Activated T-cell treated with anti-CD3 and anti-CD28 coated beads, Interleukin-2, amount 50 U/mL, for 4 hours (primary cell): ENCODE measurements around the gene CELSR3. TPM values are rescaled to one million over a fixed set of nuclear protein-coding genes. Genes with fewer than 3 reads are reported as not detected.
A peak's percentile ranks its signal among the peaks of the same experiment; 100 is the strongest.

ENCODE experiments used
- ATAC-seq, 2 donors: fragments of 200-7000 bp; cut with Tn5 transposase; one replicate each; pipeline ENCODE4 v1.10.0; 2021
- DNase-seq: peaks from one replicate; pipeline ENCODE4 v3.0.0-alpha.2; 2020
- H3K27me3 Mint-ChIP-seq: one replicate; pipeline ENCODE4 v1.8.0; 2021; ENCODE audit warnings: low read depth, mixed read lengths
- H3K36me3 Mint-ChIP-seq: one replicate; pipeline ENCODE4 v1.8.0; 2022; ENCODE audit warnings: mixed read lengths; ENCODE audit not compliant: insufficient read depth
- H3K4me1 Mint-ChIP-seq: one replicate; pipeline ENCODE4 v1.8.0; 2021; ENCODE audit warnings: low read depth, mixed read lengths
- H3K4me3 Mint-ChIP-seq: one replicate; pipeline ENCODE4 v1.8.0; 2021; ENCODE audit warnings: mild to moderate bottlenecking, moderate library complexity, mixed read lengths
- H3K9me3 Mint-ChIP-seq: one replicate; pipeline ENCODE4 v1.8.0; 2021; ENCODE audit warnings: mixed read lengths
- total RNA-seq, 3 donors: library from RNA; stranded (reverse); gene quantifications; one replicate each; pipeline ENCODE4 v1.2.1, GENCODE V29; 2021

Gene CELSR3
- total RNA-seq, 3 donors from 2014 or later: 11.0 to 15.0 (median 12.3) TPM

DNA sequence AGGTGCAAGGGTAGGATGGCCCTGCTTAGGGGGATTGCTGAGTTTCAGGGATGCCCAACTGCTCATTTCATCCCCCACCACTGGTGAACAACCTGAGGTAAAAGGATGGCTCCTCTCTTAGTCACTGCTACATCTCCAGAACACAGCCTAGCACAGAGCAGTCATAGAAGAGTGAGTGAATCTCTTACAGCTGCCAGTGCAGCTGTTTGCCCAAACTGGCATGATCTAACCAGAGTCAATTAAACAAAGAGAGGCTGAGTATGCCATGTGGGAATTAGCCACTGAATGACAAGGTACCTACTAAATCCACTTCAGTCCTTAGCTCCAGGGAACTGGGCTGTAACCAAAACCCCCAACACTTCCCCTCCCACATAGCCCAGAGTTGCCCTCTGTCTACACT lies 29.9 kb upstream of the CELSR3 start:
- no peak for DNase-seq
- H3K27me3 Mint-ChIP-seq: no peaks in the 10 kb centered on the region
- H3K4me1 Mint-ChIP-seq: peaks cover 7% of the 10 kb centered on the region
- H3K36me3 Mint-ChIP-seq: peaks cover 23% of the 10 kb centered on the region
- ATAC-seq: no peak
- no peak overlapping the region for H3K4me3 Mint-ChIP-seq
- H3K9me3 Mint-ChIP-seq: no peaks in the 10 kb centered on the region

DNA sequence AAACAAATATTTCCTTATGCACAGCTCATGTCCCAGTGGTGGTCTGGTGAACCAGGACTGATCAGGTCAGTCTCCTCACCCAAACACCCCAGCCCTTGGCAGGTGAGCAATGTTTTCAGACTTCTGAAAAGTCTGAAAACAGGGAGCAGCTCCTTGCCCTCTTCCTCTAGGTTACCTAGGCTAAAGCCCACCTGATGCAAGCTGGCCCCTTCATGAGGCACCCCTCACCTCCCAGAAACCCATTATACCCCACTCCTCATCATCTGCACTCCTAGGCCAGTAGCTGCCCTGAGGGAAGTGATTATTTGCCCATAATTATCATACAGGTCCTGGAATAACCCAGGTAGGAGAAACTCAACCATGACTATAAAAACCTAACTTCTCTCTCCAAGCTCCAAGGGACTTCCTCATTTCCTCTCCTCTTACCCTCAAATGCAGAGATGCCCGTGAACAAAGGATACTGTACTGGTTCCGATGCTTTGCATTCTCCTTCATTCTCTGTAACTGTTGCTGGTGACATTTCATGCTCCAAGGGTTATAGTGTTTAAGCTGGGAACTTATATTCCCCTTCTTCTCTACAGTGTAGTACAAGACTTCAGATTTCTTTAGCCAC lies 28.3 kb upstream of the CELSR3 start:
- peaks cover 23% of the 10 kb centered on the region for H3K36me3 Mint-ChIP-seq

DNA sequence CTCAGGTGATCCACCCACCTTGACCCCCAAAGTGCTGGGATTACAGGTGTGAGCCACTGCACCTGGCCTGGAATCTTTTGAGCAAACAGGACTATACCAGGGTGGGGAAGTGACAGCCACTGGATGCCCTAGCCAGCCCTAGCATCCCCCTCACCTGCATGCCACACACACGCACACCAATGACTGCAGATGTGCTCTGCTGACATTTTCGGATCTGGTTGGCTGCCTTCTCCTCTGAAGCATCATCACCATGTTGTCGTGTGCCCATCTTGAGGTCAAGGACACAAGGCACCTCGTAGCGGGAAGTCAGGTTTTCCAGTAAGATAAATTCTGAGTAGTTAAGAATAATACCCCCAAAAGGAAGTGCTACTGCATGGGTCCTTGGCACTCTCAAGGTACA lies 26.7 kb upstream of the CELSR3 start:
- DNase-seq (no peak), ATAC-seq (no peak)
- H3K27me3 Mint-ChIP-seq: no peaks in the 10 kb centered on the region
- H3K36me3 Mint-ChIP-seq: peaks cover 20% of the 10 kb centered on the region
- H3K4me1 Mint-ChIP-seq: peaks cover 12% of the 10 kb centered on the region
- no peaks in the 10 kb centered on the region for H3K9me3 Mint-ChIP-seq
- no peak overlapping the region for H3K4me3 Mint-ChIP-seq

More for the DNA sequence above, 28.3 kb upstream of the CELSR3 start:
- no peaks in the 10 kb centered on the region for H3K27me3 Mint-ChIP-seq
- ATAC-seq (no peak), DNase-seq (no peak)
- H3K4me1 Mint-ChIP-seq: peaks cover 6% of the 10 kb centered on the region
- H3K4me3 Mint-ChIP-seq: no peak overlapping the region
- no peaks in the 10 kb centered on the region for H3K9me3 Mint-ChIP-seq

DNA sequence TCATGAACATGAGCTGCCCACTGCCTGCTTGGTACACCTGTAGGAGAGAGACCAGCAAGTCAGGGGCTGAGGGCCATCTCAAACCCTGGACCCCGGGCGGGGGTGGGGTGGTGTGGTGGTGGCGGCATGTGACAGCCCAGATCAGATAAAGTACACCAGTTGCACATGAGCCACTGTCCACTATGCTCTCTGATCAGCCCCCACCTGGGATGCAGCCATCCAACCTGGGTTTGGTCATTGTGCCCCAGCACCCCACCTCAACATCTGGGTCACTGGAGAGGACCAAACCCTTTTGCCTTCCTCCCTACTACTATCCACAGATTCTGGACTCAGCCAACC lies 26.0 kb upstream of the CELSR3 start:
- Mint-ChIP-seq H3K4me1 (peaks cover 17% of the 10 kb centered on the region), H3K36me3 (peaks cover 20% of the 10 kb centered on the region), H3K4me3 (no peak overlapping the region), H3K27me3 (no peaks in the 10 kb centered on the region), H3K9me3 (no peaks in the 10 kb centered on the region)
- ATAC-seq (no peak), DNase-seq (no peak)

DNA sequence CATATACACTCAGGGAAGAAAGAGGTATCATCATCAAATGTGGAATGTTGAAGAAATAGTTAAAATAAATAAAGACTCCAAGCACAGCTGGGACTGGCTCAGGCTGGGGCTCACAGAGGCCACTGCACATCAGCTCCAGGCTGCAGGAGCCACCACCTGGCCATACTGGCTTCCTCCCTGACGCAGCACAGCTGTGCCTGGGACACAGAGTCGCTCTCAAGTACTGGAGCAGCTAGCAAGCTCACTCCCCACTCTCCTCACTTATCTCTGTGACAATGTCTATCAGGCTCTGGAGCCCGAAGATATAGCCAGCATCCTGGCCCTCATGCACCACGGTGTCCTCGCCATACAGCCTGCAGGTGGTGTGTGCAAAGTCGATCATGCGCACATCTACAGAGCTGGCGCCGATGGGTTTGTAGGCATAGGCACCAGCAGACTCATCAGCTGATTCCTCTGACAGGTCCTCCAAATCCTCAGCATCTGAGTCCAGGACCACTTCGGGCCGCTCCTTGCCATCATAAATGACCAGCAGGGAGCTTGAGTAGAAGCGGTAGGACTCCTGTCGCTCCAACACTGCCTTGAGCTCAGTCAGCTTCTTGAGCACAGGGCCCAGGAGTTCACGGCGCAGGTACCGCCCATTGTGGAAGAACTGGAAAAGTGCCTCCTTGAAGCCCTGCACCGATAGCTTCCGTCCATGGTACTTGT lies 25.5 kb upstream of the CELSR3 start:
- Mint-ChIP-seq H3K9me3 (no peaks in the 10 kb centered on the region), H3K4me3 (no peak overlapping the region), H3K36me3 (peaks cover 18% of the 10 kb centered on the region), H3K4me1 (peaks cover 19% of the 10 kb centered on the region), H3K27me3 (no peaks in the 10 kb centered on the region)
- ATAC-seq (no peak), DNase-seq (no peak)

DNA sequence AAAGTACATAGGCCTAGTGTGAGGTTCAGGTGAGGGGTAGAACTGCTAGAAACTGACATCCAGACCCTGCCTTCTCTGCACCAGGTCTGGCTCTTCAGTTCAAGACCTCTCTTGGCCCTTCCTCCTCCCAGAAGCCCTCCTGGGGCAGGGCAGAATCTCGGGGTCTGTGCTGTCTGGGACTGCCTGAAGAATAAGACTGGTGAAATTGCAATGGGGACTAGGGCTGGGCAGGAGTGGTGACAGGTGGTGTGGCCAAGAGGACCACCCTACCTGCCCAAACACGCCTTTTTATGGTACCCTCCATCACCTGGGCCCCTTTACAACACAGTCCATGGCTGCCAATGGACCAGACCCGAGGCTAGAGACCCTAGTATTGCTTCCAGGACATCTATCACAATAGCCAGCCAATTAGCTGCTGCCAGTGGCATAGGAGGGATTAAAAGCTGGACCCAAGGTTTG lies 24.6 kb upstream of the CELSR3 start:
- peaks cover 19% of the 10 kb centered on the region for H3K4me1 Mint-ChIP-seq
- DNase-seq: no peak
- no peaks in the 10 kb centered on the region for H3K27me3 Mint-ChIP-seq
- no peaks in the 10 kb centered on the region for H3K9me3 Mint-ChIP-seq
- peaks cover 18% of the 10 kb centered on the region for H3K36me3 Mint-ChIP-seq
- H3K4me3 Mint-ChIP-seq: no peak overlapping the region
- no peak for ATAC-seq

DNA sequence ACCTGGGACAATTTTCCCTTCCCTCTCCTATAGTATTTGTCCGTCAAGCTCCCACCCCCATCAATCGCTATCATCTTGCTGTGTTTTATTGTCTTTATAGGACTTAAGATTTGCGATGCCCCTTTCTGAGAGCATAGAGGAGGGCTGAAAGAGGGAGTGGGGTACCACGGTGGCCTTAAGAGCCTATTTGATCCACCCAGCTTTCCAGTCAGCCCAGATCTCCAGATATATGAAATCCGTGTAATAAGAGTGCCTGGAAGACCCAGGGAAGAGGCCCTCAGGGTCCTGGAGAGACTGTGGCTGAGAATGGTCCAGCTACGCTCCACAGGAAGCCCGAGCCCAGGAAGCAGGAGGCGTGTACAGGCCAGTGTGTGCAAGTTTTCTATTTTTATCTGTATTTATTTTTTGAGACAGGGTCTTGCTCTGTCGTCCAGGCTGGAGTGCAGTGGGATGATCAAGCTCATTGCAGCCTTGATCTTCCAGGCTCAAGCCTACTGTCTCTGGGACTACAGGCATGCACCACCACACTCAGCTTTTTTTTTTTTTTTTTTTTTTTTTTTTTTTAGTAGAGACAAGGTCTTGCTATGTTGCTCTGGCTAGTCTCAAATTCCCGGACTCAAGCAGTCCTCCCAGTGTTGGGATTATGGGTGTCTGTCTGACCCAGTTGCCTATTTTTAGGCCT lies 24.0 kb upstream of the CELSR3 start:
- Mint-ChIP-seq H3K27me3 (no peaks in the 10 kb centered on the region), H3K4me3 (peak overlapping the region; percentile 85), H3K4me1 (peaks cover 19% of the 10 kb centered on the region), H3K9me3 (no peaks in the 10 kb centered on the region), H3K36me3 (peaks cover 18% of the 10 kb centered on the region)
- DNase-seq (no peak), ATAC-seq (no peak)

DNA sequence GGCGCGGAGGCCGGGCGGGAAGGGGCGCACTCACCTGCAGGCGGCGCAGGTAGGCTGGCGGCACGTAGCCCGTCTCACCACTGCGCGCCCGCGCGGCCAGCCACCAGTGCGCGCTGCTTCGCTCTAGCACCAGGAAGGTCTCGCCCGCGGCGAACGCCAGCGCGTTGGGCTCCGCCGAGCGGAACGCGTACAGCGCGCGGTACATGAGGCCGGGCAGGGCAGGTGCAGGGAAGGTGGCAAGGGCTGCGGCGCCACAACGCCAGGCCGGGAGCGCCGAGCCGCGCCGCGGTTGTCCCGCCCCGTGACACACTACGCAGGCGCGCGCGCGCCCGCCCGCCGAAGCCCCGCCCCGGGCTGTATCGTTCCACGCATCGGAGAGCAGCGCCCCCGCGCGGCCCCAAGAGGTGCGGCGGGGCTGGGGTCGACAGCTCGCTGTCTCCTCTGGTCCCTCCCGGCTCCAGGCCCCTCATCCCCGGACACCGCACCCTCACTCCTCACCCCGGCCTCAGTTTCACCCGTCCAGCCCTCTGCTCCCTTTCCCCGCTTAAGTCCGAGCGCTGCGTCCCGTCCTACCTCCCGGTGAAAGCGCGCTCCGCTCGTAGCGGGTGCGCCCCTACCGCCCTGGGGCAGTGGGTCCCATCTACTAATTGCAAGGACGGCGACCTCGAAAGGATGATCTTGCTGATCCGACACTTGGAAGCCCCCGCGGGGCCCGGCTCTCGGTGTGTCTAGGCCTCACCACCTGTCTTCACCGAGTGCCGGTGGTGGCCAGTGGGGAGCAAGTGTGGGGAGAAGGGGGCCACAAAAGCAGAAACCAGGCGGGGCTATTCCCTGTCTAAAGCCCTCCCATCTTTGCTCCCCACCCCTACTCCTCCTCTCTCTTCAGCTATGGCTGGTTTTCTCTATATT lies 23.2 kb upstream of the CELSR3 start, which contains the start of gene NCKIPSD:
NCKIPSD (minus strand) TSS at position 313 of the 909 bp plus-strand sequence; CDS start at position 205, 108 bp downstream.
- ATAC-seq: peak; percentile 92 to 93
- peaks cover 22% of the 10 kb centered on the region for H3K4me1 Mint-ChIP-seq
- no peaks in the 10 kb centered on the region for H3K27me3 Mint-ChIP-seq
- H3K36me3 Mint-ChIP-seq: peaks cover 18% of the 10 kb centered on the region
- DNase-seq: peak; percentile 91
- H3K4me3 Mint-ChIP-seq: peak within 1 kb of the TSS; percentile 85
- H3K9me3 Mint-ChIP-seq: no peaks in the 10 kb centered on the region

DNA sequence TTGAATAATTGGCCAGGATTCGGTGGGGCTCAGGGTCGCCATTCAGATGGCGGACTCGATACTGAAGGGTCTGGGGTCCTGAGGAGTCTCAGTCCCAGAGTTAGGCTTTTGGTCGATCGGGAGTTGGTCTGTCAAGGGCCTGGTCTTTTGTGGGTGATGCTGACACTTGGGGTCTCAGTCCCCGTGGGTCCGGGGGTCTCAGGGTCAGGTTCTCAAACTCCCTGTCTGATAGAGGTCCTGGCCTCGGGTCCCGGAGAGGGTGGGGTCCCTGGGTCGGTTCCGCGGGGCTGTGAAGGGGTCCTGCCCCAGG lies 22.6 kb upstream of the CELSR3 start:
- Mint-ChIP-seq H3K9me3 (no peaks in the 10 kb centered on the region), H3K4me1 (peaks cover 28% of the 10 kb centered on the region), H3K4me3 (peak overlapping the region; percentile 85), H3K27me3 (no peaks in the 10 kb centered on the region), H3K36me3 (peaks cover 23% of the 10 kb centered on the region)
- DNase-seq (no peak), ATAC-seq (no peak)

DNA sequence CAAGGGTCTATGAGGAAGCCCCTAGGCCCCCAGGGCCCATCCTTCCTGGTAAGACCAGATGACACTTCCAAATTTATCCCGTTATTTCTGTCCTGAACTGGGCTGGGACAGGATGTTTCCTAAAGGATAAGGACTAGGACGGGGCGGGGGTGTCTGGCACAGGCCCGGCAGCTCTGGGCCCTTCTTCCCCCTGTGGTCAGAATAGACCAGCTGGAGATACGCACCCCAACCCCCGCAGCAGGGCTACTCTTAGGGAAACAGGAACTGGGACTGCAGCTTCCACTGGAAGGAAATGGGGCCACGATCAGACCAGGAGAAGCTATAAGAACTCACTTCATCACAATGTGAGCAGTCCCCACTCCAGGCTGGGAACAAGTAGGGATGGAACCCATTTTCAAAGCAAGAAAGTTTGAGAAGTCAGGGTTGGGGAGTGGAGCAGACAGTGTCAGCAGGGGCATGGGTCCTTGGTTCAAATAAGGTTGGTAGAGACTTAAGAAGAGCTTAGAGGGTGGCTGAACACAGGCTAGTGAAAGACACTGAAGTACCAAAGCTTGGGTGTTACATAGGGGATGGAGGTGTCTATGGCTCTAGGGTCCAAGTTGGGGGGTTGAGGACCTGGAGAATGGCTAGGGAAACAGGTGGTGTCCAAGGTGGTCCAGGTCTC lies 21.9 kb upstream of the CELSR3 start:
- Mint-ChIP-seq H3K4me1 (peaks cover 31% of the 10 kb centered on the region), H3K9me3 (no peaks in the 10 kb centered on the region), H3K36me3 (peaks cover 18% of the 10 kb centered on the region), H3K27me3 (no peaks in the 10 kb centered on the region), H3K4me3 (peak overlapping the region; percentile 82)
- ATAC-seq (no peak), DNase-seq (no peak)

DNA sequence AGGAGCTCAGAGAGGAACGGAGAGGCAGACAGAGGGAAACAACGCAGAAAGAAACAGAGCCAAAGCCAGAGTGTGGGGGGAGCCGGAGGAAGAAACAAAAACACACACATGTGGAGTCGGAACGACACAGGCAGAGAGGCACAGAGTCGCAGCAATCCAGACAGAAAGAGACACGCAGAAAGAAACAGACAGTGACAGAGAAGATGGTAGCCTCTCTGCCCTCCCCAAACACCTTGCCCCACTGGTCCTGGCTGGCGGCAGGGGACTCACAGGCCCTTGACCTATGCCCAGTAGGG lies 21.3 kb upstream of the CELSR3 start:
- peaks cover 35% of the 10 kb centered on the region for H3K4me1 Mint-ChIP-seq
- H3K27me3 Mint-ChIP-seq: no peaks in the 10 kb centered on the region
- peak overlapping the region; percentile 82 for H3K4me3 Mint-ChIP-seq
- no peaks in the 10 kb centered on the region for H3K9me3 Mint-ChIP-seq
- ATAC-seq (no peak), DNase-seq (no peak)
- peaks cover 18% of the 10 kb centered on the region for H3K36me3 Mint-ChIP-seq

DNA sequence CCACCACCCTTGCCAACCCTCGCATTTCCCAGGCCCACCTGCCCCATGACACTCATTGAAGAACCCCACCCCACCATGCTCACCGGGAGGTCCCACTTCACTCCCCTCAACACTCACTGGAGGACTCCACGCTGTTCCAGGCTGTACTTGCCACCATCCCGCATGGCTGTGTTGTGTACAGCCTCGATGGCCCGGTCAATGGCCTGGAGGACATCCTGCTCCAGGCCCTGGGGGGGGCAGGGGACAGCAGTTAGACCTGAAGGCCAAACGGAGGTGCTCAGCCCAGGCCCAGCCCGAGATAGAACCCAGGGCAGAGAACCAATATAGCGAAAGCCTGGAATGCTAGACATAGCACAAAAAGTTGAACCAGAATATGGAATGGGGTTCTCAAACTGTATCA lies 20.1 kb upstream of the CELSR3 start:
- DNase-seq: no peak
- Mint-ChIP-seq H3K4me3 (no peak overlapping the region), H3K27me3 (no peaks in the 10 kb centered on the region), H3K36me3 (peaks cover 21% of the 10 kb centered on the region), H3K4me1 (peaks cover 35% of the 10 kb centered on the region), H3K9me3 (no peaks in the 10 kb centered on the region)
- no peak for ATAC-seq

DNA sequence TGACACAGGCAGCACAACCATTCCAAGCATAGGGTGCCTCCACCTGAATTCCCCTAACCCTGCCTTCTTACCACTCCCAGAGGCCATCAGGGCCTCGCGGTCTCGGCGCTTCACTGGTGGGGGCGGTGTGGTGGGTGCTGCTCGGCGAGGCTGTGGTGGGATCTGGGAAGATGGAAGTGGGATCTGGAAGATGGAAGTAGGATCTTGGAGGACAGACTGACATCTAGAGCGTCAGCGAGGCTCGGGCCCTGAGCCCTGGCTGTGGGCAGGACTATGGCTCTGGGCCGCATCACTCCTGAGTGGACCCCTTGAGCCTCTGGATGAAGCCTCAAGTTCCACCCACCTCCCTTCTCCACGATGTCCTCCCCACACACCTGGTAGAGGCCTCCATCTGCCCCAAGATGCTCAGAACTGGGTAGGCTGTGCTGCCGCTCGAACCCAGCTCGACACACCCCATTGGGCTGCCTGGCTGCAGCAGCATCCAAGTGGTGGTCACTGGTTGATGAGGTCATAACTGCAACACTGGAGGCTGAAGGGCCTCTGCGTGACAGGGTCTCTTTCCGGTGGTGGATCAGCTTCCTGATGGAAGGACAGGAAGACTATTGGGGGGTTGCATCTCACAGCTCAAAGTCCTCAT lies 19.4 kb upstream of the CELSR3 start:
- Mint-ChIP-seq H3K4me3 (no peak overlapping the region), H3K36me3 (peaks cover 26% of the 10 kb centered on the region), H3K27me3 (no peaks in the 10 kb centered on the region), H3K9me3 (no peaks in the 10 kb centered on the region), H3K4me1 (peaks cover 35% of the 10 kb centered on the region)
- ATAC-seq (no peak), DNase-seq (no peak)

DNA sequence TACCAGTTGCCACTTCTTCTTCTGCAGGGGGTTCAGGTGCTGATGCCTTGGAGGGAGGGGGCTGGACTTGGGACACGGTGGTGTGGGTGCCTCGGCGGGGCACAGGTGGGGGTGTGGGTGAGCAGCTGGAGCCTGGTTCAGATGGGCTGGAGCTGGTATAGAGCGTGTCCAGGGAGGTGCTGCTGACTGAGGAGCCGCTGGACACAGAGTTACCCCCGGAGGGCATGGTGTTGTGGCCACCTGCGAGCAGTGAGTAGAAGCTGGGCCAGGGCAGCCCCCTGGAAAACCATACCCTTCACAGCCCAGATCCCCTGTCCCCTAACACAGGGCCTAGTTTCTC lies 18.8 kb upstream of the CELSR3 start:
- H3K9me3 Mint-ChIP-seq: no peaks in the 10 kb centered on the region
- H3K27me3 Mint-ChIP-seq: no peaks in the 10 kb centered on the region
- peaks cover 33% of the 10 kb centered on the region for H3K4me1 Mint-ChIP-seq
- H3K36me3 Mint-ChIP-seq: peaks cover 26% of the 10 kb centered on the region
- H3K4me3 Mint-ChIP-seq: no peak overlapping the region
- DNase-seq (no peak), ATAC-seq (no peak)
